Stimulated activated CD4-positive, alpha-beta T cell treated with anti-CD3 and anti-CD28 coated beads, TNF-alpha, amount 100 ng/mL, for 48 hours (primary cell): ENCODE measurements around the gene SYVN1.
"Not testable (repeated sequence)": the region's sequence is repeated elsewhere in the genome, so short reads cannot be mapped to it uniquely, and the experiment has no call there.

Experiments used
- DNase-seq, 3 donors: peaks; one replicate each; pipeline ENCODE4 v3.0.0-alpha.2; 2020; ENCODE audit warnings: low read depth in 3 of 3

The SYVN1 gene

GRCh38 chr11:65151331-65151899 lies 17.1 kb upstream of the SYVN1 start:
- DNase-seq: no peak

GRCh38 chr11:65150509-65151299 lies 16.4 kb upstream of the SYVN1 start:
- DNase-seq: peak in 1 of 3 donors; percentile 49

DNA sequence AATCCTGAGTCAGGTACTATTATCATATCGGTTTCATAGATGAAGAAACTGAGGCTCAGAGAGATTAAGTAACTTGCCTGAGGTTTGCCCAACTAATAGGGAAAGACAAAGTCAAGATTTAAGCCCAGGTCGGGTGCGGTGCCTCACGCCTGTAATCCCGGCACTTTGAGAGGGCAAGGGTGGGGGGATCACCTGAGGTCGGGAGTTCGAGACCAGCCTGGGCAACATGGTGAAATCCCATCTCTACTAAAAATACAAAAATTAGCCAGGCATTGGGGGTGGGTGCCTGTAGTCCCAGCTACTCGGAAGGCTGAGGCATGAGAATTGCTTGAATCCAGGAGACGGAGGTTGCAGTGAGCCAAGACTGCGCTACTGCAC lies 15.8 kb upstream of the SYVN1 start:
- not testable (repeated sequence) for DNase-seq

- no peak for DNase-seq
Observed at GRCh38 chr11:65148657-65149056, 14.3 kb upstream of the SYVN1 start.

- no peak for DNase-seq
Observed at GRCh38 chr11:65147352-65148075, 13.2 kb upstream of the SYVN1 start.

DNA sequence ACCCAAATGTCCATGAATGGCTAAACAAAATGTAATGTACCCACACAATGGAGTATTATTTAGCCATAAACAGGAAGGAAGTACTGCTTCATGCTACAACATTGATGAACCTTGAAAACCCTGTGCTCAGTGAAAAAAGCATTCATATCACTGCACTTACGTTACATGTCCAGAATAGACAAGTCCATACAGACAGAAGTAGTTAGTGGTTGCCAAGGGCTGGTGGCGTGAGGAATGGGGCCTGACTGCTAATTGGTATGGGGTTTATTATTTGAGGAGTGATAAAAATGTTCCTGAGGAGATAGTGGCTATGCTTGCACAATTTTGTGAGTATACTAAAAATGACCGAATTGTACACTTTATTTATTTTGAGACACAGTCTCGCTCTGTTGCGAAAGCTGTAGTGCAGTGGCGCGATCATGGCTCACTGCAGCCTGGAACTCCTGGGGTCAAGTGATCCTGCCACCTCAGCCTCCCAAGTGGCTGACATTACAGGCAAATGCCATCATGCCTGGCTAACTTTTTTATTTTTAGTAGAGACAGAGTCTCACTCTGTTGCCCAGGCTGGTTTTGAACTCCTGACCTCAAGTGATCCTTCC lies 7.7 kb upstream of the SYVN1 start:
- DNase-seq: no peak

DNA sequence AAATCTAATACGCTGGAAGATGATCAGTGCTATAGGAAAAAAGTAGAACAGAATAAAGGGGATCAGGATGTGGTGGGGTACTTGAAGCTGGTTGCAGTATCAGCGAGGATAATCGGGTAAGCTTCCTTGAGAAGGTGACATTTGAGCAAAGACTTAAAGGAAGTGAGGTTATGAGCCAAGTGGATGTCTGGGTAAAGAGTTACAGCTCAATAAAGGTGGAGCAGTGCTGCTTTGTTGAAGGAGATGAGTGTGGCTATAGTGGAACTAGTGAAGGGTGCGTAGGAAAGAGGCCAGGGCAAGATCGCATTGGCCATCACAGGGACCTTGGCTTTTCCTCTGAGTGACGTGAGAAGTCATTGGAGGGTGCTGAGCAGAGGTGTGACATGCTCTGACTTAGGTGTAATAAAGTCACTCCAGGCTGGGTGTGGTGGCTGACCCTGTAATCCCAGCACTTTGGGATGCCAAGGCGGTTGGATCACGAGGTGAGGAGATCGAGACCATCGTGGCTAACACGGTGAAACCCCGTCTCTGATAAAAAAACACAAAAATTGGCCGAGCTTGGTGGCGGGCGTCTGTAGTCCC lies 2.3 kb upstream of the SYVN1 start:
- DNase-seq: no peak

- no peak for DNase-seq
Observed at GRCh38 chr11:65135633-65136145, 1.4 kb upstream of the SYVN1 start.

- DNase-seq: peak; percentile 66 to 76 (median 71)
Observed at GRCh38 chr11:65134952-65135632, 773 bp upstream of the SYVN1 start.

DNA sequence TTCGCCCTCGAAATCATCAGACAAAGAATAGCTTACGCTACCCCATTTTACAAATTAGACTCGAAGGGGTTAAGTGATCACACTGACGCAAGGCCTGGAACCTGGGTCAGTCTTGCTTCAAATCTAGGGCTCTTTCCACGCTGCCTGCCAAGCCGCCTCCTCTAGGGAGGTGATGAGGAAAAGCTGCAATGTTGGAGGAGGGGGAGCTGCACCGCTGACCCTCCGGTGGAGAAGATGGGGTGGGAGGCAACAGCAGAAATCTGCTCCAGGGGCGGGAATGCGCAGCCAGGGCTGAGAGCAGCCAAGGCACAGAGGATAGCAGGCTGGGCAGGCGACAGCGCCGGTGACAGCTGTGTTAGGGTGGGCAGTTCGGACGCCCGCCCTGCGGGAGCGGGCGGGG lies 595 bp downstream of the SYVN1 start:
- DNase-seq: no peak

- DNase-seq: peak in 1 of 3 donors; percentile 71
Observed at GRCh38 chr11:65132988-65133700, 1.2 kb downstream of the SYVN1 start.

GRCh38 chr11:65132238-65132987 lies 1.9 kb downstream of the SYVN1 start:
- DNase-seq: no peak

GRCh38 chr11:65131895-65132237 lies 2.5 kb downstream of the SYVN1 start:
- no peak for DNase-seq

DNA sequence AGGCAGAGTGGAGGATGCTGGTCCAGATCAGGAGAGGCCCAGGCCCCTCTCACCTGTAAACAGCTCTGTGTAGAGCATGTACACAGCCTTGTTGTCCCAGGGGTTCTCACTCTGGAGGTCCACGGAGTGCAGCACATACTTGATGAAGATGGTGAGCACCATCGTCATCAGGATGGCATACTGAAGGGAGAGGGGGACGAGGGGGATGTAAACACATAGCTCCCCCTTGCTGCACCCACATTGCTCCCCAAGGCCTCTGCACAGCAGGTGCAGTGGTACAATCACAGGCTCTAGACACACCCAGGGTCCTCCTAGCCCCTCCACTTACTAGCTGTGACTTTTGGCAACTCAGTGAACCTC lies 2.9 kb downstream of the SYVN1 start:
- no peak for DNase-seq

GRCh38 chr11:65130631-65131416 lies 3.5 kb downstream of the SYVN1 start:
- DNase-seq: no peak

GRCh38 chr11:65129649-65130441 lies 4.5 kb downstream of the SYVN1 start:
- no peak for DNase-seq

- DNase-seq: no peak
Observed at GRCh38 chr11:65128182-65129145, 5.9 kb downstream of the SYVN1 start.
